Stimulated activated CD8-positive, alpha-beta memory T cell treated with anti-CD3 and anti-CD28 coated beads, Interleukin-15, amount 100 ng/mL, for 24 hours (primary cell): ENCODE measurements around the gene CRYGC.
"Not testable (repeated sequence)": the region's sequence is repeated elsewhere in the genome, so short reads cannot be mapped to it uniquely, and the experiment has no call there.

Source experiments
- DNase-seq: peaks from one replicate; pipeline ENCODE4 v3.0.0-alpha.2; 2020; ENCODE audit warnings: low read depth

The CRYGC gene

DNA sequence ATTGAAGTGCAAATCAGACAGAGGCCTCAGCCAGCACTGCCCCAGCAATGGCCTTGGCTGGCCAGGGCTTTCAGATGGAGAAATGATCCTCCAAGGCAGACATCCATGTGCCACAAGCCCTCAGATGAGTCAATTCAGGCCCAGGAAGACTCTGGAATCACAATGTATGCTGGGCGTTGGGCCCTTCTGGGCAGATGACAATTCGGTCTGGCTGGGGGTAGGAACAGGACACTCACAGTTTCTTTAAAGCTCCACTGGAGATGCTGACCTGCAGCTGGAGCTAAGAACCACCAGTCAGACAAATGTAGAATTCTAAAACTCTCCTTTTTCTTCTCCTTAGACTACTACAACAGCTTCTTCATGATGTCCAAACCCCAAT, 7.1 kb upstream of the CRYGC start:
- no peak for DNase-seq

DNA sequence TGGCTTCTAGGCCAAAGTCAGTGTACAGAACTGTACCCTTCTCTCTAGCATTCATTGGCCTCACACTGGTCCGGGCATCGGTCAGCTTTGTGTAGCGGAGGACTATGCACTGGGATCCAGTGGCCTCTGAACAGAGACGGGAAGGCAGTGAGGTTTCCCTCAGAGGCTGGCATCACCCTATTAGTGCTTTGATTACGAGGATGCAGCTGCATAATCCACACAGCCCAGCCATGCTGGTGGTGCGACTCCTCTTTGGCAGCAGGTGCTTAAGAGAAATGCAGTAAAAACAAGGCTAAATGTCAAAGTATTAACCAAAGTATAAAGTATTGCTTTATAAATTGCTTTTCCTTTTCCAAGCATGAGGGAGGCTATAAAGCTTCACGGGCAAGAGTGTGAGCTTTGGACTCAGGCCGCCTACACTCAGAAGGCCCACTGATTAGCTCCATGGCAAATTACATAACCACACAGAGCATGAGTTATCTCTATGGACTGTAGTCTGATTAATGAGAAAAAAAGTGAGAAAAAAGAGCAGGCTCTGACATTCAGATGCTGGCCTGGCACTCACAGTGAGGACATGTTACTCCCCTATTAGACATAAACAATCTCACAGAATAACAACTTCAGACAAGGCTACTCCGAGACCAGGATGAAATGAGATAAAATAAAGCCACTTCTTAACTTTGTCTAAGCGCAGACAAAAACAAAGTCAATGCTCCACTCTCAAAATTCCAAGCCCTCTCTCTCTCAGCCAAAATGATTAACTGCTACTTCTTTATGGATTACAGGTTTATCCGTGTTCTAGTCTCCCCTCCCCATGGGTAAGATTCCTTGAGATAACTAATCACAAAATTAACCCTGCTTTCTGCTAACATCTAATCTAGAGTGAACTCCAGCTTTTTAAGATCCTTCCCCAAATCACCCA, 6.4 kb upstream of the CRYGC start:
- DNase-seq: no peak

GRCh38 chr2:208134928-208135586, 5.4 kb upstream of the CRYGC start:
- DNase-seq: no peak

DNA sequence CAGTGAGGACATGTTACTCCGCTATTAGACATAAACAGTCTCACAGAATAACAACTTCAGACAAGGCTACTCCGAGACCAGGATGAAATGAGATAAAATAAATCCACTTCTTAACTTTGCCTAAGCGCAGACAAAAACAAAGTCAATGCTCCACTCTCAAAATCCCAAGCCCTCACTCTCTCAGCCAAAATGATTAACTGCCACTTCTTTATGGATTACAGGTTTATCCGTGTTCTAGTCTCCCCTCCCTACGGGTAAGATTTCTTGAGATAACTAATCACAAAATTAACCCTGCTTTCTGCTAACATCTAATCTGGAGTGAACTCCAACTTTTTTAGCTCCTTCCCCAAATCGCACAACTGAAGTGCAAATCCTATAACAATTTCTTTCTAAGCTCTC, 1.1 kb upstream of the CRYGC start:
- DNase-seq: no peak

DNA sequence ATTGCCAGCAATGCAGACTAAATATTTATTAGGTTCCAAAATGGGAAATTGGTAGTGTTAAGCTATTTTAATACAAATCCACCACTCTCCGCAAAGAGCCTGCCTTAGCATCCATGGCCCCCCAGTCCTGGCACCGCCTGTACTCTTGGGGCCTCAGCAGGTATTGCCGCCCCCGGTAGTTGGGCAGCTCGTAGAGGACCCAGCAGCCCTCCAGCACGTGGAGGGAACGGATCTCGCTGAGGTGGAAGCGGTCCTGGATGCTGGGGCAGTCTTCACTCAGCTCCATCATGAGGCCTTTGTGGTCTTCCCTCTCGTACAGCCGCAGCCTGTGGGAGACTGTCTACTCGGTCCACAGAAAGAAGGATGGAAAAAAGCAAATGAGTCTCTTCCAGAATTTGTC, 1.5 kb downstream of the CRYGC start:
- DNase-seq: no peak

GRCh38 chr2:208127090-208127489, 2.5 kb downstream of the CRYGC start:
- DNase-seq: no peak

DNA sequence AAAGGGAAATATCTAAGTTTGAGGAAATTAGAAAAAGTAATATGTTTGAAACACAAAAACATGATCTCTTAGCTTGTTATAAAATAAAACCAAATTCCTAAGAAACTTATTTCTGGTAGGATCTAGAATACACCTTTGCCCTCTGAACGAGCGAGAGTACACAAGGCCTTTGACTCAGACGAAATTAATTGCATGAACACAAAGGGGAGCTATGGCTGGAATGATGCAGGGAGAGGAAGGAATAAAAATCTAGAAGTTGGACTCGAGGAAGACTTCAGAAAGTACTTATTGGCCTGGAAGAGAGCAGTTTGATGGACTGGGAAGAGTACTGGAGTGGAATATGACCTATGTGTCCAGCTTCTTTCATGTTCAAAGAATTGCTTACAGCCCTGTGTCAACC, 4.4 kb downstream of the CRYGC start:
- DNase-seq: no peak

GRCh38 chr2:208124013-208124715, 5.5 kb downstream of the CRYGC start, which contains the start of gene CRYGD:
Gene CRYGD, minus strand, starts transcription at chr2:208124524. Its CDS starts 51 bp downstream, at chr2:208124473.
- DNase-seq: not testable (repeated sequence)

DNA sequence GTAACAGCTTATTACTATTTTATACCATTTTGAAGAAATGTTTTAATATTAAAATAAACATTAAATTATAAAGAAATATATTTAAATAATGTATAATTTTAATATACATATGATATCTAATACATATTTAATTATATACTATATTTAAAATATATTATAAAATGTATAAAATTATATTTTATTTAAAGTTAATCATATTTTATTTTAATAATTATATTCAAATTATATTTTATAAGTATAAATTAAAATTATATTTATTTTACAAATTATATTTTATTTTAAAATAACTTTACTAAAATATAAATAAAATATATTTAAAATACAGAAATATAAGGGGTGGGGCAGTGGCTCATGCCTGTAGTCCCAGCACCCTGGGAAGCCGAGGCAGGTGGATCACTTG, 7.4 kb downstream of the CRYGC start:
- no peak for DNase-seq

DNA sequence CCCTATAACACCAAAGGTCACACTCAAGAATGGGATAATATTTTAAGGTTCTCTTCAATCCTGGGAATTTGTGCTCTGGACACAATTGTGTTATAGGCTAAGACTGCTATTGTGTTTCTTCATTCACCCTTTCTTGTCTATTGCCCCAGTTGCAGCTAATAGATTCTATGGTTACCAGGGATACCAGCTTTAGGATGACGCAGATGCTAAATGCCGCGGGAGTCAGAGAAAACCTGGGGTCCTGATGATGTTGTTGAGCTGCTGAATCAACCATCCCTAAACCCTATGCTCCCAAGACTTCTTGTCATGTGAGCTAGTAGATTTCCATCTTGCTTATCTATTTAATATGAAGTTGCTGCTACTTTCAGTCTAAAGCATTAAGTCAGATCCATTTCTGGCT, 10.7 kb downstream of the CRYGC start:
- no peak for DNase-seq

GRCh38 chr2:208117390-208117789, 12.2 kb downstream of the CRYGC start:
- DNase-seq: not testable (repeated sequence)

GRCh38 chr2:208112969-208113368, 16.7 kb downstream of the CRYGC start:
- no peak for DNase-seq

GRCh38 chr2:208112273-208112745, 17.3 kb downstream of the CRYGC start:
- DNase-seq: not testable (repeated sequence)

GRCh38 chr2:208103616-208104015, 26.0 kb downstream of the CRYGC start:
- DNase-seq: no peak

DNA sequence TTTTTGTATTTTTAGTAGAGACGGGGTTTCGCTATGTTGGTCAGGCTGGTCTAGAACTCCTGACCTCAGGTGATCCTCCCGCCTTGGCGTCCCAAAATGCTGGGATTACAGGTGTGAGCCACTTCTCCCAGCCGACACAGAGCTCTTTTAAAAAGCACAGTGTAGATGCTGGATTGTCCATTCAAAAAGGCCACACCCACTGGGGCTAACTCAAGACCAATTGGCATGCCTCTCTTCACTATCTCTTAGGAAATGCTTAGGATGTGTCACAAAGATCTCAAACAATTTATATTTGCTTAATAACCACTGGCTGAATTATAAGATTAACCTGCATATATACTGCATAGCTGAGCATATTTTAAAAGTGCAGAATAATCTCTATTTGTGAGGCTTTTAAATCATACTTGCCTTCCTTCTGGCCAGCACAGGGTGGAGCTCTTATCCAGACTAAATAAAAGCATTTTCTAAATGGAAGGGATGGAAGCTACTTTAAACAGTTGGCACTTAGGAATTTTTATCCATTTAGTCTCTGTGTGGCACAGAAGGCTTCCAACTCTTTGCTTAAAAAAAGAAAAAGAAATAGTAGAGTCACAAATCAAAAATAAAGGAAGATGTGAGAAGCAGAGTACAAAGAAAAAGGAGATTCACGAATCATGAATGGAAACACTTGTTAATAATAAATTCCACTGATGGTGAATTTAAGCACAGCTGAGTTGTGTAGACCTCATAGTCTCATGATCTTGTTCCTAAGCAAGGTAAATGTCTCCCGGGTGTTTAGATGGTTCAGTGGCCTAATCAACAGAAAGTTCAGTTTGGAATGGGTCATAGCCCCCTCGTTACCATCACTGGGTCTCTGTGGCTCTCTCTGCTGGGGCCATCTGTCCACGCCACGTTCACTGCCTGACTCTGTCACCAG, 27.7 kb downstream of the CRYGC start:
- no peak for DNase-seq

- DNase-seq: no peak
Measured at GRCh38 chr2:208099682-208100470, 29.8 kb downstream of the CRYGC start.

DNA sequence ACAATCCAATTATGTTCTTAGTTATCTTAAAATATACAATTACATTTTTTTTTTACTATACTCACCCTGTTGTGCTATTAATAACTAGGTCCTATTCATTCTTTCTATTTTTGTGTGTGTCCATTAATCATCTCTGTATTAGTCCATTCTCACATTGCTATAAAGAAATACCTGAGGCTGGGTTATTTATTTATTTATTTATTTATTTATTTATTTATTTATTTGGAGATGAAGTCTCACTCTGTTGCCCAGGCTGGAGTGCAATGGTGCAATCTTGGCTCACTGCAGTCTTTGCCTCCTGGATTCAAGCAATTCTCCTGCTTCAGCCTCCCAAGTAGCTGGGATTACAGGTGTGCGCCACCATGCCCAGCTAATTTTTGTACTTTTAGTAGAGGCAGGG, 30.9 kb downstream of the CRYGC start:
- DNase-seq: not testable (repeated sequence)

- no peak for DNase-seq
Measured at GRCh38 chr2:208098267-208098666, 31.4 kb downstream of the CRYGC start.

DNA sequence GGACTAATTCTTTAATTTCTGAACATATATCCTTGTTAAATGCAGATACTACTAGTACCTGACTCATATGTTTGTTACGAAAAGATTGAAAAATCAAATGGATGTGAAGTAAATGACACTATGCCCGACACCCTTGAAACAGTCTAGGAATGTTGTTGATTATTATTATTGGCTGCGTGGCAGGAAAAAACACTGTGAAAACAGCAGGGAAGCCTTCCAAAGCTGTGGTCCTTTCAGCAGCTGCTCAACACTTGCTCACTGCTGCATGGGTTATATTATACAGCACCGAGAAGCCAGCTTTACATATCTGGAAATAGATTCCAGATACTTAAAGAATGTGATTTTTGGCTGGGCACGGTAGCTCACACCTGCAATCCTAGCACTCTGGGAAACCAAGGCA, 31.8 kb downstream of the CRYGC start:
- no peak for DNase-seq

GRCh38 chr2:208097313-208097712, 32.3 kb downstream of the CRYGC start:
- no peak for DNase-seq

- no peak for DNase-seq
Measured at GRCh38 chr2:208096080-208096479, 33.5 kb downstream of the CRYGC start.
